Hindlimb muscle (tissue), 1 donor: Measurements from ENCODE around the gene PIK3CD. TPM values are rescaled to one million over a fixed set of nuclear protein-coding genes. Genes with fewer than 3 reads are reported as not detected.

Source experiments
- DNase-seq: peaks from one replicate; pipeline ENCODE4 v3.0.0-alpha.2; 2013
- polyA plus RNA-seq: library from polyadenylated mRNA; unstranded; fragments of 120-200 nt; gene quantifications from one replicate; pipeline ENCODE4 v1.2.1, GENCODE V29; 2013; ENCODE audit not compliant: insufficient read length

The PIK3CD gene
- polyA plus RNA-seq, 1 donor = 4.2 TPM

- DNase-seq = no peak
Observed at GRCh38 chr1:9720785-9721605, 69.5 kb downstream of the PIK3CD start.

GRCh38 chr1:9721606-9722377 lies 70.3 kb downstream of the PIK3CD start:
- no peak for DNase-seq

GRCh38 chr1:9722378-9722749 lies 70.8 kb downstream of the PIK3CD start:
- no peak for DNase-seq

GRCh38 chr1:9723068-9723805 lies 71.7 kb downstream of the PIK3CD start:
- DNase-seq = no peak

- no peak for DNase-seq
Observed at GRCh38 chr1:9723926-9724325, 72.4 kb downstream of the PIK3CD start.

GRCh38 chr1:9724706-9725476 lies 73.4 kb downstream of the PIK3CD start:
- no peak for DNase-seq

GRCh38 chr1:9726406-9726805 lies 74.9 kb downstream of the PIK3CD start:
- no peak for DNase-seq

- no peak for DNase-seq
Observed at GRCh38 chr1:9726905-9727595, 75.5 kb downstream of the PIK3CD start.

- DNase-seq = no peak
Observed at GRCh38 chr1:9728451-9729295, 77.1 kb downstream of the PIK3CD start.

GRCh38 chr1:9729523-9729922 lies 78.0 kb downstream of the PIK3CD start:
- no peak for DNase-seq

GRCh38 chr1:9730096-9730901 lies 78.8 kb downstream of the PIK3CD start:
- no peak for DNase-seq

GRCh38 chr1:9731051-9731537 lies 79.6 kb downstream of the PIK3CD start:
- DNase-seq = no peak

GRCh38 chr1:9731561-9731960 lies 80.0 kb downstream of the PIK3CD start:
- DNase-seq = no peak

- no peak for DNase-seq
Observed at GRCh38 chr1:9732123-9732971, 80.8 kb downstream of the PIK3CD start.

- DNase-seq = no peak
Observed at GRCh38 chr1:9733160-9733789, 81.7 kb downstream of the PIK3CD start.

- DNase-seq = no peak
Observed at GRCh38 chr1:9735800-9736199, 84.3 kb downstream of the PIK3CD start.

- DNase-seq = no peak
Observed at GRCh38 chr1:9736241-9736640, 84.7 kb downstream of the PIK3CD start.

GRCh38 chr1:9737057-9737456 lies 85.5 kb downstream of the PIK3CD start:
- no peak for DNase-seq
